A549 (cell line): Measurements from ENCODE around the gene RASA3. TPM values are rescaled to one million over a fixed set of nuclear protein-coding genes. Genes with fewer than 3 reads are reported as not detected.

Source experiments
- ATAC-seq, 2 experiments: fragments of 200-7000 bp in 1 of 2; fragments of >200 bp in 1 of 2; cut with Nextera tagmentation in 1 of 2; cut with Tn5 transposase in 1 of 2; 3 replicates each; pipeline versions ENCODE4 v1.8.0 to v1.9.1; 2018 to 2020; ENCODE audit warnings: mild to moderate bottlenecking in 1 of 2, moderate library complexity in 1 of 2
- CTCF ChIA-PET: fragments of 300-600 bp; sonication (Branson Sonifier 250); formaldehyde crosslinking; extraction: SDS; loops from one replicate; lab custom pipeline; 2021; ENCODE audit warnings: antibody characterized with exemption, inconsistent platforms; lab: Yijun Ruan, JAX
- POLR2A ChIA-PET: fragments of 350-600 bp; formaldehyde crosslinking; extraction: SDS; loops from one replicate; lab custom pipeline; 2021; ENCODE audit warnings: antibody characterized with exemption, inconsistent platforms; lab: Yijun Ruan, JAX
- DNase-seq, 2 experiments: peaks; one replicate each; pipeline versions ENCODE4 v3.0.0 to v3.0.0-alpha.2; 2011 to 2016; ENCODE audit warnings: low read depth in 1 of 2, low spot score in 1 of 2
- FAIRE-seq: peaks from 2 replicates; lab custom pipeline; 2011; peaks lifted over from hg19 to GRCh38; lab: Jason Lieb, UNC
- H3K27ac ChIP-seq, 2 experiments: fragments of >200 bp; sonication (Bioruptor Twin); formaldehyde crosslinking; 3 replicates each; pipeline ENCODE4 v1.5.1; 2016 to 2017
- H3K4me1 ChIP-seq: fragments of >200 bp; sonication (Bioruptor Twin); formaldehyde crosslinking; 3 replicates; pipeline ENCODE4 v1.6.1; 2016
- H3K4me2 ChIP-seq: fragments of >200 bp; sonication (Bioruptor Twin); formaldehyde crosslinking; 3 replicates; pipeline ENCODE4 v1.6.1; 2016
- H3K4me3 ChIP-seq: fragments of >200 bp; sonication (Bioruptor Twin); formaldehyde crosslinking; 3 replicates; pipeline ENCODE4 v1.5.1; 2016
- H3K9me3 ChIP-seq: fragments of >200 bp; sonication (Bioruptor Twin); formaldehyde crosslinking; 3 replicates; pipeline ENCODE4 v1.6.1; 2016
- ATOH8 ChIP-seq: fragments of 250-450 bp; sonication (Bioruptor Pico); IDR thresholded peaks from 2 replicates; pipeline ENCODE4 v1.5.0; 2020; ENCODE audit warnings: low read depth, mild to moderate bottlenecking, moderate library complexity
- CBX2 ChIP-seq: fragments of 200-600 bp; sonication (generic); IDR thresholded peaks from 2 replicates; pipeline ENCODE4 v1.6.1; 2016; ENCODE audit warnings: low read depth, mild to moderate bottlenecking, borderline replicate concordance
- CBX8 ChIP-seq: fragments of 200-600 bp; sonication (generic); IDR thresholded peaks from 2 replicates; pipeline ENCODE4 v1.6.1; 2016
- E2F6 ChIP-seq: IDR thresholded peaks from 2 replicates; pipeline ENCODE4 v1.6.1; 2012; ENCODE audit warnings: low read depth, borderline replicate concordance
- GATA3 ChIP-seq: IDR thresholded peaks from 2 replicates; pipeline ENCODE4 v1.6.1; 2012; ENCODE audit warnings: borderline replicate concordance
- HDAC2 ChIP-seq: fragments of 200-600 bp; sonication (generic); IDR thresholded peaks from 2 replicates; pipeline ENCODE4 v1.6.1; 2016
- HEYL ChIP-seq: fragments of 250-450 bp; sonication (Bioruptor Pico); IDR thresholded peaks from 2 replicates; pipeline ENCODE4 v1.8.0; 2021; ENCODE audit warnings: mild to moderate bottlenecking, moderate library complexity
- HOXA7 ChIP-seq: fragments of 250-450 bp; sonication (Bioruptor Pico); IDR thresholded peaks from 2 replicates; pipeline ENCODE4 v1.5.0; 2020; ENCODE audit warnings: mild to moderate bottlenecking, moderate library complexity
- JUN ChIP-seq, 2 experiments: fragments of >200 bp; sonication (Bioruptor Twin); formaldehyde crosslinking; IDR thresholded peaks; 2 replicates in 1 of 2; 3 replicates in 1 of 2; pipeline ENCODE4 v1.6.1; 2016 to 2017
- JUNB ChIP-seq: fragments of >200 bp; sonication (Bioruptor Twin); formaldehyde crosslinking; IDR thresholded peaks from 2 replicates; pipeline ENCODE4 v1.6.1; 2016
- KDM1A ChIP-seq: fragments of 200-600 bp; sonication (generic); IDR thresholded peaks from 2 replicates; pipeline ENCODE4 v1.6.1; 2016; ENCODE audit warnings: low read depth, mild to moderate bottlenecking
- MAFK ChIP-seq: fragments of 450-650 bp; IDR thresholded peaks from 2 replicates; pipeline ENCODE4 v1.6.1; 2014; ENCODE audit not compliant: partially characterized antibody
- PBX3 ChIP-seq: IDR thresholded peaks from 2 replicates; pipeline ENCODE4 v1.6.1; 2012
- RAD21 ChIP-seq, 2 experiments: fragments of >200 bp in 1 of 2; sonication (Bioruptor Twin) in 1 of 2; formaldehyde crosslinking in 1 of 2; IDR thresholded peaks in 1 of 2; conservative IDR thresholded peaks in 1 of 2; 2 replicates in 1 of 2; 3 replicates in 1 of 2; pipeline ENCODE4 v1.6.1; 2012 to 2018; ENCODE audit warnings: inconsistent platforms in 1 of 2
- RCOR1 ChIP-seq: fragments of 150-350 bp; IDR thresholded peaks from 2 replicates; pipeline ENCODE4 v1.6.1; 2014; ENCODE audit warnings: antibody characterized with exemption, low read length, low read depth
- RFX5 ChIP-seq: fragments of 450-650 bp; IDR thresholded peaks from 2 replicates; pipeline ENCODE4 v1.7.1; 2014; ENCODE audit warnings: antibody characterized with exemption, mild to moderate bottlenecking, moderate library complexity
- TFCP2L1 ChIP-seq: fragments of 250-450 bp; sonication (Bioruptor Pico); IDR thresholded peaks from 2 replicates; pipeline ENCODE4 v1.5.0; 2021; ENCODE audit warnings: mild to moderate bottlenecking
- ZFP36 ChIP-seq: fragments of 450-650 bp; IDR thresholded peaks from 2 replicates; pipeline ENCODE4 v1.6.1; 2014; ENCODE audit warnings: borderline replicate concordance; ENCODE audit not compliant: partially characterized antibody
- ZSCAN20 ChIP-seq: fragments of 250-450 bp; sonication (Bioruptor Pico); IDR thresholded peaks from 2 replicates; pipeline ENCODE4 v1.8.0; 2022; ENCODE audit warnings: mild to moderate bottlenecking, moderate library complexity
- whole genome bisulfite sequencing: methylation state at CpG from one replicate; pipeline ENCODE4 v1.1.6; 2017; ENCODE audit errors: missing lambda C conversion rate; 5-methylcytosine and 5-hydroxymethylcytosine counted together
- polyA plus RNA-seq, 4 experiments: library from polyadenylated mRNA; depleted of rRNA in 3 of 4; stranded (reverse); fragments of >200 nt; fragmentation: RNase III in 1 of 4; extraction: RNeasy Plus Mini Kit Qiagen cat#74134 plus additional on column Dnase treatment in 1 of 4; gene quantifications; 2 replicates in 3 of 4; 3 replicates in 1 of 4; pipeline ENCODE4 v1.2.3, GENCODE V29; 2011 to 2017

Gene RASA3
- polyA plus RNA-seq, 2 of the 4 experiments (the other 2 are of a cell fraction): 4.3 to 7.6 TPM

- no peak overlapping the region for H3K4me3 ChIP-seq
- peaks cover 4% of the 10 kb centered on the region; the same call in 1 of the 3 replicates for H3K4me1 ChIP-seq
- CTCF ChIA-PET: interaction anchor here (1.2 to 1.3 kb wide), 2 partner anchors 9 to 146 kb away, joined by 3 read pairs; no protein-coding TSS in a partner anchor
- ATAC-seq (0 out of 6 replicates have a peak, but pooled peaks of 1 of the 2 experiments have one; percentile 28), FAIRE-seq (no peak)
- no peak overlapping the region for H3K27ac ChIP-seq
- H3K9me3 ChIP-seq: no peaks in the 10 kb centered on the region
- no peak for TF ChIP-seq CBX8
- TF ChIP-seq PBX3: no peak
- TF ChIP-seq, all 56 proteins: peak for 0
- no peak overlapping the region for H3K4me2 ChIP-seq
- POLR2A ChIA-PET: no interaction called here
- no peak for DNase-seq
- 95% methylated on average over 10 of the region's 18 CpGs for WGBS
Measured at GRCh38 chr13:114049626-114050101, 82.8 kb downstream of the RASA3 start.

GRCh38 chr13:114049026-114049425 lies 83.4 kb downstream of the RASA3 start:
- WGBS: 97% methylated on average over 14 of the region's 15 CpGs
- no peak for FAIRE-seq
- H3K9me3 ChIP-seq: no peaks in the 10 kb centered on the region
- TF ChIP-seq RFX5: no peak
- TF ChIP-seq, all 56 proteins: peak for 0
- CTCF ChIA-PET: interaction anchor here (1.2 kb wide), 1 partner anchor 147 kb away, joined by 3 read pairs; no protein-coding TSS in a partner anchor
- no peak overlapping the region for H3K27ac ChIP-seq
- DNase-seq (no peak), ATAC-seq (no peak)
- no peak overlapping the region for H3K4me3 ChIP-seq
- H3K4me1 ChIP-seq: peaks cover 6% of the 10 kb centered on the region; the same call in 1 of the 3 replicates
- no peak overlapping the region for H3K4me2 ChIP-seq
- POLR2A ChIA-PET: no interaction called here

GRCh38 chr13:114048443-114048842 lies 84.0 kb downstream of the RASA3 start:
- Histone ChIP-seq H3K4me3 (no peak overlapping the region), H3K4me1 (peaks cover 6% of the 10 kb centered on the region; the same call in 1 of the 3 replicates)
- TF ChIP-seq HEYL (CRISPR knock-in tag) (no peak), MAFK (no peak), HOXA7 (CRISPR knock-in tag) (no peak), JUNB (no peak), GATA3 (no peak), RAD21 (conservative IDR thresholded peaks at IDR 0.05 in 1 of 2, IDR thresholded peaks at IDR 0.05 in 1 of 2) (no peak), JUN (IDR thresholded peaks at IDR 0.05) (no peak), CBX8 (no peak), HDAC2 (no peak), KDM1A (no peak), RCOR1 (no peak), ZFP36 (no peak), ATOH8 (CRISPR knock-in tag) (no peak), E2F6 (no peak), TFCP2L1 (CRISPR knock-in tag) (no peak), CBX2 (no peak), ZSCAN20 (no peak)
- TF ChIP-seq, all 56 proteins: peak for 0
- FAIRE-seq: no peak
- DNase-seq: no peak
- H3K9me3 ChIP-seq: no peaks in the 10 kb centered on the region
- ChIA-PET POLR2A (no interaction called here), CTCF (interaction anchor here (1.2 kb wide), 1 partner anchor 148 kb away, joined by 3 read pairs; no protein-coding TSS in a partner anchor)
- 95% methylated on average over 14 of the region's 33 CpGs for WGBS
- ATAC-seq: no peak
- H3K4me2 ChIP-seq: no peak overlapping the region
- H3K27ac ChIP-seq: no peak overlapping the region
